ENCODE results near the gene BRIP1. TPM values are rescaled to one million over a fixed set of nuclear protein-coding genes. Genes with fewer than 3 reads are reported as not detected.
"Not testable (repeated sequence)": the region's sequence is repeated elsewhere in the genome, so short reads cannot be mapped to it uniquely, and the experiment has no call there.

BRIP1 gene
- total and polyA plus RNA-seq, 8 donors, result 3.4 to 18.1 (median 12.1) TPM

DNA sequence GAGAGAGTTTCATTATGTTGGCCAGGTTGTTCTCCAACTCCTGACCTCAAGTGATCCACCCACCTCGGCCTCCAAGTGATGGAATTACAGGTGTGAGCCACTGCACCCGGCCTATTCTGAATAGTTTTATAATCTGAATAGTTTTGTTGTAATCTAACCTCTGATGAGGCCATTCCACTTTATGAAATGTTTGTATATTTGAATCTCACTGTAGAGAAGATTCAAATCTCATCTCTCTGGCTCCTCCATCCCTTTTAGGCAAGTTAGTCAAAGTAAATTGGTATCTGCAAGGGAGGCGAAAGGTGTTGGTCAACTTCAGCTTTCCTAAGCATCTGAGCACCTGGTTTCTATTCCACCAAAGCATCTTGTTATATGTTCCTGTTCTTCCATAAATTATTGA lies 131.2 kb downstream of the BRIP1 start:
- TF ChIP-seq, protein P1, sequence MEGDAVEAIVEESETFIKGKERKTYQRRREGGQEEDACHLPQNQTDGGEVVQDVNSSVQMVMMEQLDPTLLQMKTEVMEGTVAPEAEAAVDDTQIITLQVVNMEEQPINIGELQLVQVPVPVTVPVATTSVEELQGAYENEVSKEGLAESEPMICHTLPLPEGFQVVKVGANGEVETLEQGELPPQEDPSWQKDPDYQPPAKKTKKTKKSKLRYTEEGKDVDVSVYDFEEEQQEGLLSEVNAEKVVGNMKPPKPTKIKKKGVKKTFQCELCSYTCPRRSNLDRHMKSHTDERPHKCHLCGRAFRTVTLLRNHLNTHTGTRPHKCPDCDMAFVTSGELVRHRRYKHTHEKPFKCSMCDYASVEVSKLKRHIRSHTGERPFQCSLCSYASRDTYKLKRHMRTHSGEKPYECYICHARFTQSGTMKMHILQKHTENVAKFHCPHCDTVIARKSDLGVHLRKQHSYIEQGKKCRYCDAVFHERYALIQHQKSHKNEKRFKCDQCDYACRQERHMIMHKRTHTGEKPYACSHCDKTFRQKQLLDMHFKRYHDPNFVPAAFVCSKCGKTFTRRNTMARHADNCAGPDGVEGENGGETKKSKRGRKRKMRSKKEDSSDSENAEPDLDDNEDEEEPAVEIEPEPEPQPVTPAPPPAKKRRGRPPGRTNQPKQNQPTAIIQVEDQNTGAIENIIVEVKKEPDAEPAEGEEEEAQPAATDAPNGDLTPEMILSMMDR (IDR thresholded peaks at IDR 0.05), result no peak
- peaks cover 0 to 7% of the 10 kb centered on the region in 2 donors for H3K9me3 ChIP-seq
- no peaks in the 10 kb centered on the region for H3K4me1 ChIP-seq
- intact Hi-C loops (cut with DNase I), result no loop called here
- no peak overlapping the region for H3K27ac ChIP-seq
- H3K4me3 ChIP-seq, result no peak overlapping the region
- no peaks in the 10 kb centered on the region for H3K36me3 ChIP-seq
- ATAC-seq, result no peak
- H3K27me3 ChIP-seq, result no peaks in the 10 kb centered on the region
- DNase-seq, result no peak

DNA sequence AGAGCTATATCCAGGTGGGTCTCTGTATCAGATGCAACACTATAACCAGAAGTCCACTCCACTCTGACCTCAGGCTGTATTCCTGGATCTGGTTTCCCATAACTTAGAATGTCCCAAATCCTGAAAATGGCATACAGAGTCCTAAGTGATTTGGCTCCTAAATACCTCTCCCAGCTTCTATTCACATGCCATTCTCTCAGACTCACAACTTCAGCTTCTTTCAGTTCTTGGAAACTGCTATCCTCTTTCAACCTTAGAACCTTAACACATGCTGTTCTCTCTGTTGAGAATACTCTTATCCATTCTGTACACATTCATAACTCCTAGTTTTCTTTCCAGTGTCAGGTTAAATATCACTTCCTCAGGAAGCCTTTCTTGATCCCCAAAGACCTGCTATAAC lies 132.0 kb downstream of the BRIP1 start:
- no peak for DNase-seq
- intact Hi-C loops (cut with DNase I), result no loop called here
- TF ChIP-seq, protein P1 (IDR thresholded peaks at IDR 0.05), result no peak
- Histone ChIP-seq H3K36me3 (no peaks in the 10 kb centered on the region), H3K9me3 (no peaks in the 10 kb centered on the region), H3K27ac (no peak overlapping the region), H3K27me3 (no peaks in the 10 kb centered on the region), H3K4me1 (no peaks in the 10 kb centered on the region), H3K4me3 (no peak overlapping the region)
- no peak for ATAC-seq

DNA sequence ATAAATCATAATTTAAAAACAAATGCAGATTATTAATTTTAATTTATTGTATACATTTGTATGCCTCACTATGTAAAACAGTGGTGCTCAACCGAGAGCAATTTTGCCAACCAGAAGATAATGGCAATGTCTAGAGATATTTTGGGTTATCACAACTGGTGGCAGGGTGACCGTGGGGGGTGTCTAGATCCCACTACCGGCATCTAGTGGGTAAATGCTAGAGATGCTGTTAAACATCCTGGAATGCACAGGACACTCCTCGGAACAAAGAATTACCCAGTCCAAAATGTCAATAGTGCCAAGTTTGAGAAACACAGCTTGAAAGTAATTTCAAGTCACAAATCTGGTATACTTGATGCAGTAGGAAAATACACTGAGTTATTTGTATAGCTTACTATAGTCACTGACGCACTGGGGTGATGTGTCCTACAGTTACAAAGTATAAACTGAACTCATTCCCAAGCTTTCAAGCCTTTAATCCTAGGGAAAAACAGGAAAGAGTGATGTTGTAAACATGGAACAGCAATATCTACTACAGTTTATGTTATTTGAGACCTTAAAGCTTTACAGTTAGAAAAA lies 133.5 kb downstream of the BRIP1 start:
- peak in 1 of 4 donors; percentile 3 for DNase-seq

DNA sequence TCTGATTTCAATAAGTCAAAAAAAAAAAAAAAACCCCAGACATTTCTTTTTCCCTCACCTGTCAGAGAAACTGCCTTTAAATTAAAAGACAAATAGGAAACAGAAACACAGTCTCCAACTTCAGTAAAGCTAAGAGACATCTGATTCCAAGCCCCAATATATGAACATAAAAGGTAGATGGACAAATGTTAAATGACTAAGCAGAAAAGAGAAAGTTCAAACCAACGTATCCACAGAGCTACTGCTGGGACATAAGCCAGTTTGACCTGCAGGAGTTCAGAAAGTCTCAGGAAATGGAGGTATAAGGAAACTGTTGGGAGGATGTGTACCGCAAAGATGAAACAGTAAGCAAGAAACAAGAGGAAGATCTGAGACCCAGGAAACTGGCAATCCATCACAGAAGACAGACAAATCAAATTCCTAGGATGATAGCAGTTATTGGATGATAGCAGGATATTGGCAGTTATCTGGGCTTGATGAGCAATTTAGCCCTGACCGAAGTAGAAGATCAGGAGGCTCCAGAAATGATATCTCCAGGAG lies 135.0 kb downstream of the BRIP1 start:
- TF ChIP-seq, protein P1 (IDR thresholded peaks at IDR 0.05), result no peak
- intact Hi-C loops (cut with DNase I), result no loop called here
- Histone ChIP-seq H3K4me1 (no peaks in the 10 kb centered on the region), H3K27me3 (no peaks in the 10 kb centered on the region), H3K27ac (no peak overlapping the region), H3K36me3 (no peaks in the 10 kb centered on the region), H3K9me3 (no peaks in the 10 kb centered on the region), H3K4me3 (no peak overlapping the region)
- ATAC-seq, result no peak
- no peak for DNase-seq

More for the DNA sequence above, 133.5 kb downstream of the BRIP1 start:
- Histone ChIP-seq H3K36me3 (no peaks in the 10 kb centered on the region), H3K4me1 (no peaks in the 10 kb centered on the region), H3K9me3 (no peaks in the 10 kb centered on the region), H3K4me3 (no peak overlapping the region), H3K27me3 (no peaks in the 10 kb centered on the region), H3K27ac (no peak overlapping the region)
- no peak for ATAC-seq
- TF ChIP-seq, protein P1 (IDR thresholded peaks at IDR 0.05), result no peak
- intact Hi-C loops (cut with DNase I), result no loop called here

DNA sequence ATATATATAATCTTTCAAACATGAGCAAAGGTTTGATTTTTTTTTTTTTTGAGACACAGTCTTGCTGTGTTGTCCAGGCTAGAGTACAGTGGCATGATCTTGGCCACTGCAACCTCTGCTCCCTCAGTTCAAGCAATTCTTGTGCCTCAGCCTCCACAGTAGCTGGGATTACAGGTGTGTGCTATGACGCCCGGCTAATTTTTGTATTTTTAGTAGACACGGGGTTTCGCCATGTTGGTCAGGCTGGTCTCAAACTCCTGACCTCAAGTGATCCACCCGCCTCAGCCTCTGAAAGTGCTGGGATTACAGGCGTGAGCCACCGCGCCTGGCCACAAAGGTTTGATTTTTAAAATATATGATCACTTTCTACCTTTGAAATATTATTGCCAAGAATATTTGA lies 135.5 kb downstream of the BRIP1 start:
- H3K4me3 ChIP-seq; H3K27ac ChIP-seq; H3K36me3 ChIP-seq; intact Hi-C loops (cut with DNase I); H3K4me1 ChIP-seq; DNase-seq; H3K9me3 ChIP-seq; H3K27me3 ChIP-seq; ATAC-seq: not testable (repeated sequence)

DNA sequence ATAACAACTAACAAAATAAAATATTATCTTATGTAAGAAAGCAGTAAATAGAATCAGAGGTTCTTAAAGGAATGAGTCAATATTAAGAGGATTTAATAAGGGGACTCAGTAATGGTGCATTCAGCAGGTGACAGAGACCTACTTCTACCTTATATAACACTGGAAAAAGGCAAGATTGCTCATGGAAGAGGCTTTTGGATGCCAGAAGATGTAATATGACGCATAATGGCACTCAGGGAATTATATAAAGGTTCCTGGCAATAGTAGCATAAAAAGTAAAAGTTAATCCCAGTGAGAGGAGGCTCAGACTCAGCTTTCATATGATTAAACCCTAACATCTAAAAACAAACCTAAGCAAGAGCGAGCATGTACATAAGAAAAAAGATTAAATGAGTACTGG lies 136.4 kb downstream of the BRIP1 start:
- no peak overlapping the region for H3K27ac ChIP-seq
- TF ChIP-seq, protein P1 (IDR thresholded peaks at IDR 0.05), result no peak
- ATAC-seq (no peak), DNase-seq (no peak)
- no peaks in the 10 kb centered on the region for H3K36me3 ChIP-seq
- H3K4me1 ChIP-seq, result no peaks in the 10 kb centered on the region
- intact Hi-C loops (cut with DNase I), result no loop called here
- H3K27me3 ChIP-seq, result no peaks in the 10 kb centered on the region
- H3K9me3 ChIP-seq, result no peaks in the 10 kb centered on the region
- no peak overlapping the region for H3K4me3 ChIP-seq

Data from left lung (tissue), 10 donors.